Measurements from ENCODE around the gene ORMDL3. TPM values are rescaled to one million over a fixed set of nuclear protein-coding genes. Genes with fewer than 3 reads are reported as not detected.

The ORMDL3 gene
- total RNA-seq, 1 experiment from 2014 or later, result 58.6 TPM

DNA sequence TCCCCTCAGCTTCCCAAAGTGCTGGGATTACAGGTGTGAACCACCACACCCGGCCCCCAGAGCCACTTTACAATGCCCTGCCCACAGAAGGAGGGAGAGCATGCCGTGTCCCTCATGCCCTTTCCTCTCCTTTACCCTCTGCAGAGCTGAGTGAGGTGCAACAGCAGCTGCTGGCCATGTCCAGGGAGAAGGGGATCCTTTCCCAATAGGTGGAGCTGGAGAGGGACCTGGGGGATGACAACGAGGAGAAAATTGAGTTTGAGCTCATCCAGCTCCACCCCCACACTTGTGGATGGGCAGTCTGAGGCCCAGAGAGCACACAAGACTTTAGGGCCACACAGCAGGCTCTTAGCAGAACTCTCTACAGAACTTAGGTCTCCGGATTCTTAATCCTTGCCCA, 27.5 kb upstream of the ORMDL3 start:
- Histone ChIP-seq H4K20me1 (ENCODE audit: control insufficient read depth, insufficient read depth, insufficient read length) (no peaks in the 10 kb centered on the region), H3K18ac (ENCODE audit: insufficient read length, low read depth, low read length) (no peak overlapping the region), H3T11ph (ENCODE audit: low read length) (no peak overlapping the region), H3K4ac (ENCODE audit: low read depth, low read length) (no peak overlapping the region), H2BK5ac (ENCODE audit: insufficient read length, low read length) (no peak overlapping the region), H2BK15ac (ENCODE audit: low read depth, low read length) (no peak overlapping the region), H3K4me2 (ENCODE audit: insufficient read depth, insufficient read length, low read length) (no peak overlapping the region), H3K4me1 (ENCODE audit: insufficient read depth, low read length) (peaks cover 2% of the 10 kb centered on the region; the same call in 1 of the 2 replicates), H4K5ac (ENCODE audit: insufficient read length, low read depth, low read length) (no peak overlapping the region), H3K56ac (ENCODE audit: insufficient read length, low read depth, low read length) (no peak overlapping the region), H3K14ac (ENCODE audit: insufficient read depth, low read length) (no peak overlapping the region), H2BK20ac (ENCODE audit: low read depth, low read length, poor library complexity, severe bottlenecking) (no peak overlapping the region), H3K27ac (ENCODE audit: insufficient read length, low read depth, low read length) (no peak overlapping the region), H3K27me3 (ENCODE audit: insufficient read depth, low read length) (no peaks in the 10 kb centered on the region), H4K8ac (replicated peaks; ENCODE audit: insufficient read length, low read depth, low read length) (no peak overlapping the region), H2AFZ (ENCODE audit: low read length) (no peak overlapping the region), H3K23ac (ENCODE audit: insufficient read length, low read depth, low read length) (no peak overlapping the region), H2BK12ac (ENCODE audit: insufficient read length, low read depth, low read length) (no peak overlapping the region), H3K23me2 (ENCODE audit: insufficient read length, low read depth, low read length, poor library complexity, severe bottlenecking) (peaks cover 8% of the 10 kb centered on the region), H3K79me2 (ENCODE audit: insufficient read depth, low read length) (no peaks in the 10 kb centered on the region), H2BK120ac (ENCODE audit: low read depth, low read length, poor library complexity, severe bottlenecking) (no peak overlapping the region), H3K79me1 (ENCODE audit: insufficient read depth, low read depth, low read length, poor library complexity, severe bottlenecking) (no peaks in the 10 kb centered on the region), H3K9me3 (ENCODE audit: control insufficient read depth, low read depth, low read length) (no peaks in the 10 kb centered on the region), H3K9ac (ENCODE audit: extremely low read depth, insufficient read length, low read length) (no peak overlapping the region), H2AK5ac (ENCODE audit: insufficient read length, low read length) (no peak overlapping the region), H4K91ac (ENCODE audit: insufficient read length, low read depth, low read length) (no peak overlapping the region)
- TF ChIP-seq, protein P1, sequence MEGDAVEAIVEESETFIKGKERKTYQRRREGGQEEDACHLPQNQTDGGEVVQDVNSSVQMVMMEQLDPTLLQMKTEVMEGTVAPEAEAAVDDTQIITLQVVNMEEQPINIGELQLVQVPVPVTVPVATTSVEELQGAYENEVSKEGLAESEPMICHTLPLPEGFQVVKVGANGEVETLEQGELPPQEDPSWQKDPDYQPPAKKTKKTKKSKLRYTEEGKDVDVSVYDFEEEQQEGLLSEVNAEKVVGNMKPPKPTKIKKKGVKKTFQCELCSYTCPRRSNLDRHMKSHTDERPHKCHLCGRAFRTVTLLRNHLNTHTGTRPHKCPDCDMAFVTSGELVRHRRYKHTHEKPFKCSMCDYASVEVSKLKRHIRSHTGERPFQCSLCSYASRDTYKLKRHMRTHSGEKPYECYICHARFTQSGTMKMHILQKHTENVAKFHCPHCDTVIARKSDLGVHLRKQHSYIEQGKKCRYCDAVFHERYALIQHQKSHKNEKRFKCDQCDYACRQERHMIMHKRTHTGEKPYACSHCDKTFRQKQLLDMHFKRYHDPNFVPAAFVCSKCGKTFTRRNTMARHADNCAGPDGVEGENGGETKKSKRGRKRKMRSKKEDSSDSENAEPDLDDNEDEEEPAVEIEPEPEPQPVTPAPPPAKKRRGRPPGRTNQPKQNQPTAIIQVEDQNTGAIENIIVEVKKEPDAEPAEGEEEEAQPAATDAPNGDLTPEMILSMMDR (conservative IDR thresholded peaks at IDR 0.05), result no peak
- H3K4me1 Mint-ChIP-seq, result peaks cover 22 to 27% of the 10 kb centered on the region in 2 experiments
- peak overlapping the region; percentile 34 to 91; a peak in 3 of 5 replicates for H3K4me3 Mint-ChIP-seq
- peak; percentile 66 for DNase-seq
- peaks cover 19% of the 10 kb centered on the region for H3K27me3 Mint-ChIP-seq (ENCODE audit: low read depth)
- 0 out of 7 replicates have a peak overlapping the region, but pooled peaks of 1 of the 3 experiments have one; percentile 15 for H3K27ac Mint-ChIP-seq
- no CpG with 5 or more reads among the region's 4 CpGs for WGBS (ENCODE audit: extremely low coverage, insufficient read length, low lambda C conversion rate)
- no peaks in the 10 kb centered on the region; a peak in 1 of 5 replicates for H3K9me3 Mint-ChIP-seq
- H3K36me3 Mint-ChIP-seq (ENCODE audit: insufficient read depth in 1 of 3, low read depth in 3 of 3), result no peaks in the 10 kb centered on the region

Measured in H9 (cell line).